ENCODE results near the gene RHOBTB3. TPM values are rescaled to one million over a fixed set of nuclear protein-coding genes. Genes with fewer than 3 reads are reported as not detected.

The RHOBTB3 gene
- total RNA-seq, 1 donor from 2014 or later = 75.2 TPM

- TF ChIP-seq CTCF (IDR thresholded peaks at IDR 0.05) = no peak
- DNase-seq (ENCODE audit: low spot score) = no peak
- H3K27ac Mint-ChIP-seq (ENCODE audit: unreplicated experiment) = peak overlapping the region; percentile 76
- no peaks in the 10 kb centered on the region for H3K9me3 Mint-ChIP-seq (ENCODE audit: low read depth)
- peaks cover 17% of the 10 kb centered on the region for H3K36me3 Mint-ChIP-seq (ENCODE audit: low read depth)
- no peak overlapping the region for H3K4me3 Mint-ChIP-seq (ENCODE audit: unreplicated experiment)
- H3K4me1 Mint-ChIP-seq (ENCODE audit: low read depth) = peaks cover 26% of the 10 kb centered on the region
- H3K27me3 Mint-ChIP-seq (ENCODE audit: low read depth) = no peaks in the 10 kb centered on the region
These were observed 42.4 kb downstream of the RHOBTB3 start for GRCh38 chr5:95773335-95774059.

- peaks cover 7% of the 10 kb centered on the region for H3K36me3 Mint-ChIP-seq (ENCODE audit: low read depth)
- DNase-seq (ENCODE audit: low spot score) = no peak
- H3K4me1 Mint-ChIP-seq (ENCODE audit: low read depth) = peaks cover 25% of the 10 kb centered on the region
These were observed 46.3 kb downstream of the RHOBTB3 start for GRCh38 chr5:95777441-95777840.

GRCh38 chr5:95778713-95779436, 47.7 kb downstream of the RHOBTB3 start:
- H3K4me1 Mint-ChIP-seq (ENCODE audit: low read depth) = peaks cover 12% of the 10 kb centered on the region
- no peak for DNase-seq (ENCODE audit: low spot score)
- H3K9me3 Mint-ChIP-seq (ENCODE audit: low read depth) = no peaks in the 10 kb centered on the region
- TF ChIP-seq CTCF (IDR thresholded peaks at IDR 0.05) = no peak
- H3K27ac Mint-ChIP-seq (ENCODE audit: unreplicated experiment) = no peak overlapping the region
- H3K36me3 Mint-ChIP-seq (ENCODE audit: low read depth) = peaks cover 7% of the 10 kb centered on the region
- H3K4me3 Mint-ChIP-seq (ENCODE audit: unreplicated experiment) = no peak overlapping the region
- H3K27me3 Mint-ChIP-seq (ENCODE audit: low read depth) = no peaks in the 10 kb centered on the region

More at GRCh38 chr5:95777441-95777840, 46.3 kb downstream of the RHOBTB3 start:
- TF ChIP-seq CTCF (IDR thresholded peaks at IDR 0.05) = no peak
- H3K4me3 Mint-ChIP-seq (ENCODE audit: unreplicated experiment) = no peak overlapping the region
- no peaks in the 10 kb centered on the region for H3K27me3 Mint-ChIP-seq (ENCODE audit: low read depth)
- H3K27ac Mint-ChIP-seq (ENCODE audit: unreplicated experiment) = no peak overlapping the region
- H3K9me3 Mint-ChIP-seq (ENCODE audit: low read depth) = no peaks in the 10 kb centered on the region

GRCh38 chr5:95779611-95780010, 48.5 kb downstream of the RHOBTB3 start:
- peaks cover 10% of the 10 kb centered on the region for H3K4me1 Mint-ChIP-seq (ENCODE audit: low read depth)
- no peak for DNase-seq (ENCODE audit: low spot score)
- no peaks in the 10 kb centered on the region for H3K27me3 Mint-ChIP-seq (ENCODE audit: low read depth)
- no peaks in the 10 kb centered on the region for H3K9me3 Mint-ChIP-seq (ENCODE audit: low read depth)
- no peak for TF ChIP-seq CTCF (IDR thresholded peaks at IDR 0.05)
- no peak overlapping the region for H3K4me3 Mint-ChIP-seq (ENCODE audit: unreplicated experiment)
- peak overlapping the region; percentile 43 for H3K27ac Mint-ChIP-seq (ENCODE audit: unreplicated experiment)
- H3K36me3 Mint-ChIP-seq (ENCODE audit: low read depth) = peaks cover 12% of the 10 kb centered on the region

- Mint-ChIP-seq H3K27ac (ENCODE audit: unreplicated experiment) (no peak overlapping the region), H3K4me3 (ENCODE audit: unreplicated experiment) (no peak overlapping the region), H3K27me3 (ENCODE audit: low read depth) (no peaks in the 10 kb centered on the region), H3K4me1 (ENCODE audit: low read depth) (peaks cover 11% of the 10 kb centered on the region), H3K36me3 (ENCODE audit: low read depth) (peaks cover 17% of the 10 kb centered on the region), H3K9me3 (ENCODE audit: low read depth) (no peaks in the 10 kb centered on the region)
- TF ChIP-seq CTCF (IDR thresholded peaks at IDR 0.05) = no peak
- no peak for DNase-seq (ENCODE audit: low spot score)
These were observed 49.5 kb downstream of the RHOBTB3 start for GRCh38 chr5:95780597-95780996.
